Fibroblast of skin of scalp (primary cell): Measurements from ENCODE around the gene STRIP1.
"Not testable (repeated sequence)": the region's sequence is repeated elsewhere in the genome, so short reads cannot be mapped to it uniquely, and the experiment has no call there.

Source experiments
- DNase-seq: peaks from one replicate; pipeline ENCODE4 v3.0.0-alpha.2; 2013

The STRIP1 gene

GRCh38 chr1:110070282-110070669 is 35.9 kb downstream of the STRIP1 start:
- DNase-seq = no peak

GRCh38 chr1:110070671-110071242 is 36.3 kb downstream of the STRIP1 start, which contains the start of gene ALX3:
Gene ALX3 (minus strand): TSS chr1:110070672. CDS start chr1:110070612, 60 bp downstream.
- no peak for DNase-seq

GRCh38 chr1:110074166-110074565 is 39.7 kb downstream of the STRIP1 start:
- DNase-seq = no peak

GRCh38 chr1:110076789-110077500 is 42.5 kb downstream of the STRIP1 start:
- DNase-seq = no peak

GRCh38 chr1:110079995-110080394 is 45.6 kb downstream of the STRIP1 start:
- DNase-seq = not testable (repeated sequence)

GRCh38 chr1:110081061-110081460 is 46.6 kb downstream of the STRIP1 start:
- no peak for DNase-seq

GRCh38 chr1:110082477-110082876 is 48.1 kb downstream of the STRIP1 start:
- no peak for DNase-seq

- no peak for DNase-seq
Observed at GRCh38 chr1:110083061-110083865, 48.8 kb downstream of the STRIP1 start.

GRCh38 chr1:110083866-110084226 is 49.4 kb downstream of the STRIP1 start:
- no peak for DNase-seq

- peak; percentile 35 for DNase-seq
Observed at GRCh38 chr1:110084227-110085078, 50.0 kb downstream of the STRIP1 start.

- DNase-seq = no peak
Observed at GRCh38 chr1:110085671-110086070, 51.2 kb downstream of the STRIP1 start.

- no peak for DNase-seq
Observed at GRCh38 chr1:110086961-110087360, 52.5 kb downstream of the STRIP1 start.

- peak; percentile 60 for DNase-seq
Observed at GRCh38 chr1:110087812-110088738, 53.7 kb downstream of the STRIP1 start.

GRCh38 chr1:110088739-110089316 is 54.4 kb downstream of the STRIP1 start:
- DNase-seq = no peak

GRCh38 chr1:110089561-110090275 is 55.3 kb downstream of the STRIP1 start:
- no peak for DNase-seq

- DNase-seq = no peak
Observed at GRCh38 chr1:110091381-110091780, 57.0 kb downstream of the STRIP1 start.

- DNase-seq = peak; percentile 13
Observed at GRCh38 chr1:110091791-110092190, 57.4 kb downstream of the STRIP1 start.

- no peak for DNase-seq
Observed at GRCh38 chr1:110092991-110093390, 58.6 kb downstream of the STRIP1 start.

GRCh38 chr1:110094931-110095654 is 60.7 kb downstream of the STRIP1 start:
- no peak for DNase-seq
